ENCODE data around the gene MAP3K20.
A peak's percentile ranks its signal among the peaks of the same experiment; 100 is the strongest.
"Not testable (repeated sequence)": the region's sequence is repeated elsewhere in the genome, so short reads cannot be mapped to it uniquely, and the experiment has no call there.

MAP3K20 gene

DNA sequence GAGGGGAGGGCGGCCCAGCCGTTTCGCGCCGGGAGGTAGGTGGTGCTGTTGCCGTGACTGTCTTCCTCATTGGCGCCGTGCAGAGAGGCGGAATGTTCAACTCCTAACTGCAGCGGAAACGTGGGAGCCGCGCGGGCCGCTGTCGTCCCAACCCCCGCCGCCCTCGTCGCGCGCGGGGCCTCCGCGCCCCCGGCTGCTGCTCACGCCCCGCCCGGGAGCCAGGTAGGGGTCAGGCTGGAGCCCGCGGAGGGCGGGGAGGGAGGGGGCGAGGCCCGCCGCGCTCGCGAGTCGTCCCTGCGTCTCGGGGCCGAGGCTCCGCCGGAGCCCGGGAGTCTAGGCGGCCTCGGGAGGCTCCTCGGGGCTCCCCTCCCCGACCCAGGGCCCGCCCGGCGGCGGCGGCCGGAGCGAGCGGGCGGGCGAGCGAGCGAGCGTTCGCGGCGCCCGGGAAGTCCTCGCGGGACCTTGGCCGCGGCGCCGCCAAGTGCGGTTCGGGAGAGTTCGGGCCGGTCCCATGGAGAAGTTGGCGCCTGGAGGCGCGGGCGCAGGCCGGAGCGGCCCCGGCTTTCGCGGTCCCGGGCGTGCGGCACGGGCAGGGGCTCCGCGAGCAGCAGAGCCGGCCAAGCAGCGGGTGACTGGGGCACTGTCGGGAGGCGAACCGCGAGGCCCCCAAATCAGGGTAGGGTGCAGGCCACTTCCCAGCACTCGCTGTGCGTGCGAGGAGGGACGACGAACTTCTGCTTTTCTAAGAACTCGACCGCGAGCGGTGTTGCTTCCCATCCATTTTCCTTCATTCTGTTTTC lies at the start of gene MAP3K20:
Gene MAP3K20, plus strand, starts transcription at position 66 of the 800 bp plus-strand sequence. CDS start 15,186 bp downstream, outside the sequence.
- DNase-seq (ENCODE audit: low read depth in 2 of 2) = peak; percentile 11 to 17

DNA sequence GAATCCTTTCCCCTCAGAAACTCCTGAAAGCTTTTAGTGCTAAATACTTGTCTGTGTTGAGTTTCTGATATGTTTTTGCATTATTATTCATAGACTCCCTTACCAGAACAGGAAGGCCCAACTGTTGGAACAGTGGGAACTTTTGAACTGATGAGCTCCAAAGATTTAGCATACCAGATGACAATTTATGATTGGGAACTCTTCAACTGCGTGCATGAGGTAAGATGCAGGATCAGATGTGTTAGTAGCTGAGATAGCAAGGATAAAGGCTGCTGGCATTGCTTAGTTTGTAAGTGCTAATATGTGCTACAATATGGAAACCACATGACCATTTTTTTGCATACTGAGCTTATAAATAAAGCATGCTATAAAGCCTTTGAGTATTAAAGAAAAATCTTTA lies 49.2 kb upstream of the MAP3K20 start:
- no peak for DNase-seq (ENCODE audit: low read depth in 2 of 2)

DNA sequence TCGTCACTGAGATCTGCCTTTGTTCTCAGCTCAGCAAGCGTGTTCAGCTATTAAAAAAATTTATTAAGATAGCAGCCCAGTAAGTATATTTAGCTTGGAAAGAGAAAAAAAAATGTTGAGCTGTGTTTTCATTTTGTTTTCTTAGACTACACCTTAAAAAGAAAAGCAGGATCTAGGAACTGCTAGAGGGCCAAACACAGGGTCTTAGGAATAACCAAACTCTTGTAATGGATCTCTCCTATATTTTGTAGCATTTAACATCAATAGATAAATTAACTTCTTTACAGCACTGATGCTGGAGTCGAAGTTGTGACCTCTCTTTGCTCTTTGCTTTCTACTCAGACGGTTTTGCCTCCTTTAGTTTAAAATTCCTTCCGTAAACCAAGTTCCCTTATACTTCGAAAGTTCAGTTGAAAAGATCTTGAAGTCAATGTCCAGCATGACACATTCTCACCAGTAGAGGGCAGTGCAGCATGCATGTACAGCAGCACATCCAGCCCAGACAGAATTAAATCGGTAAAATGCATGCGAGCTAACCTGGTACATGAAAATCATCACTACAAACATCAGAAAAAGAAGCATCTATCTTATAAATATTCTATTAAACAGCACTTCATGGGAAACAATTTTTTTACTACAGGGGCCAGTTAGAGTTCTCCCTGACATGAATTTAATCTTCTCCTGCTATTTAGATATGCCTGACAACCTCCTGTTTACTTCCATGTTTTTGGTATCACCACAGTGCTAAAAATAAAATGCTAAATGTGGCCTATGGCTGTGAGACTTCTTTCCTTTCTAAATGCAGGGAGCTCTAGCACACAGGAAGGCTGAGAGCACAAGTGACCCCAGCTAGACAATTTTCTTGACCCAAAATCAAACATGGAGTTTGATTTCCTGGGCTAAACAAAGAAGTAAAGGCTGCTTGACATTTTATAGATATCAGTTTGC lies 48.2 kb upstream of the MAP3K20 start:
- DNase-seq (ENCODE audit: low read depth in 2 of 2) = peak; percentile 17 to 54

DNA sequence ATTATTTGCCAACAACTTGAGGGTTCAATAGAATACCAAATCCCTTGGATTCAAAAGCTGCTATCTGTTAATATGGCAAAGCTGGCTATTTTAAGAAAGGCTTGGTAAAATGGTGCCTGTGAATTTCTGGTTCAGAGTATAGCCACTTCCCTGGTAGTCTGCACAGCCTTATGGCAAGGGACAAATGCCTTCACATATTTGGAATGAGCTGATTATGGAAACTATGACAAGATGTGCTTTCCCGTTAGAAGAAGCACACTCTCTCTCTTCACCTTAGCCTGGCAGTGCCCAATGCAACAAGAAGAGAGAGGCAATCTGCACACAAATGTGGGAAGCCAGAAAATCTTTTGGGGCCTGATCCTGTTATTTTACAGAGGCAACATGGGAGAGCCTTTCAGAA lies 47.5 kb upstream of the MAP3K20 start:
- DNase-seq (ENCODE audit: low read depth in 2 of 2) = no peak

DNA sequence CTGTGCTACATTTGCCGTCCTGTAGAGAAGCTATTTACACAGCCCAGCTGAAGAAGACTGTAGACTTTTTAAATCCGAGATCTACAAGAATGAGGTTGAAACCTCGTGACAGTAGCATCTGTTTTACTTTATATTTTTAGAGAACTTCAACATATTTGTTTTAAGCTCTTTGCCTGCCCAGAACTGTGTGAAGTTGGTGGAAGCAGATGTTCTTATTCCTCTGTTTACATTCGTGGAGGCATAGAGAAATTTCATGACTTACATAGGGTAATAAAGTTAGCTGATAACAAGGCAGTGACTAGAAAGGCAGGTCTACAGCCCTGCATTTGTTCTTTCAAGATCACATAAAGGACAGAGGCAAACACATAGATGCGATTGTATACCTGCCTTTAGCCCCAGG lies 47.0 kb upstream of the MAP3K20 start:
- no peak for DNase-seq (ENCODE audit: low read depth in 2 of 2)

DNA sequence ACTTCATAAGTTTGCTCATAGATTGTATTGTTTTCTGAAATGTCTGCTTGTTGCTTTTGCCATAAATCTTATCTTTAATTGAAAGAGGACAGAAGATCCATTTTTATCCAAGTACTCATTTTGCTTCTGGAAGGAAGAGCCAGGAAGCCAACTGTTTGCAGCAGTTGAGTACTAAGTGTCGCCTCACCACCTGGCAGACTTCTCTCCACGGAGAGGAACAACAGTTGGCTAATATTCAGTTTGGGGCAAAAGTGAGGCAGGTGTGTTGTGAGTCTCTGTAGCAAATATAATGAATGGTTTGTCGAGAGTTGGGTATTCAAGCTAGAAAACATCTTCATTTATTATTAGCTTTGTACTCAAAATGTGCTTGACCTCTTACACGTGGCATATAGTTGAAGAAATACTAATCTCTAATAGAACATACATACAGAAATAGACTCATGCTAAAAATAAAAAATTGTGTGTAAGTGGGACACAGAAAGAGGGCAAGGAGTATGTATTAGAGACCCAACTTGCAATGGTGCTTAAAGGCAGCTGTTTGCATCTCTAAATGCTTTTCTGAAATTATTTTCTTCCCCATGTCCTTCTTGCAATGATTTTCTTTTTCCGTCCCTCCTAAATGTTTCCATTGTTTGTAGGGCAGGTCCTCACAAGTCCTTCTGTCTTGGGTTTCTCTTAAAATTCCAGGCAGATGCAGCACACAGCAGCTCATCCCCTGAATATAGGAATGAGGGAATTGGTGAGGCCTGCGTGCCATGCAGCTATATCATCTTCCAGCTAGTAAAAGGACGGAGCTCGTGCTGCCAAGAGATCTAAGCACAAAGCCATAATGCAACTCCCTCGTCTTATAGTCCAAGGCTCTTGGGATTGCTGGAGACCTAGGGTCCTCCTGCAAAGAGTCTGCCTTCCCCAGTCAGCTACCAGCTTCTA lies 44.8 kb upstream of the MAP3K20 start:
- no peak for DNase-seq (ENCODE audit: low read depth in 2 of 2)

DNA sequence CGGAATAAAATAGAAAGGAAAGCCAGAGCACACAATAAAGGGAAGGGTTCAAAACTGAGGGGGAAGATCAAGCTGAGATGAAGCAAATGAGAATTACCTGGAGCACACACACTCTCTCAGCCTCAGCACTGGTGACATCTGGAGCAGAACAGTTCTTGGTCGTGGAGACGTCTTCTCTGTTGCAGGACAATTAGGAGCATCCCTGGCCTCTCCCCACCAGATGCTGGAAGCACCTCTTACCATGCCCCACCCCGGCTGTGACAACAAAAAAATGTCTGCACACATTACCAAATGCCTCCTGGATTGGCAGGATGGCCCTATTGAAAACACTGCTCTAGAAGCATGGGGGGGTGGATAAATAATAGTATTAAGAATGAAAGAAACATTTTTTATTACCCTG lies 43.6 kb upstream of the MAP3K20 start:
- DNase-seq (ENCODE audit: low read depth in 2 of 2) = no peak

DNA sequence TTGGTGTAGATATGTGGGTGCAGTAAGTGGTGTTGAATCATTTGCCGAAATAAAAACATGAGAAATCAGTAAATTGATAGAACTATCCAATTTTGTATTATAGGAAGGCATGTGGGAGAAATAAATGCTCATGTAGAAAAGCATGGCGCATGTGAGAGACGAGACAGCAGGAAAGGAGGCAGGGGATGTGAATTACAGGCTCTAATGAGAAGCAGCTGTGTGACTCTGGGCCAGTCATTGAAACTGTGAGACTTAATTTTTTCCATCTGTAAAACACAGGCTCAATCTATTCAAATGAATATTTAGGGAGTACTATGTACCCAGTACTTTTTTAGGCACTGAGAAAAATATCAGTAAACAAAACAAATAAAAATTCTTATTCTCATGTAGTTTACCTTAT lies 42.6 kb upstream of the MAP3K20 start:
- no peak for DNase-seq (ENCODE audit: low read depth in 2 of 2)

DNA sequence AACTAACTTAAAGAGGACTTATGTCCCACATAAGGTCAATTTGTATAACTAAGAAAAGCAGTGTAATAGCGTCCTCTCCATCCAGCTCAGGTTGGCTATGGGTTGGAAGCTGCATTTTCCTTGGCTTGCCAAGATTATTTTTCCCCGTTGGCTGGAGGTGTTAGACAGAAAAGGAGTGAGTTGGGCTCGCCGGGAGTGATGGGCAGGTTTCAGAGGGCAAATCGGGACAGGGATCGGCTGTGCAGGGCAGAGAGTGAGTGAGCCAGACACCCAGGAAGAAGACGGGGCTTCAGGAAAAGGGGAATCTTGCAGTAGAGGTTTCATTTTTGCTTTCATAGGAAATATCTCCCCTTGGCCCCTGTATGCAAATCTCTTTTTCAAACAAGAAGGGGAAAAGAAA lies 41.5 kb upstream of the MAP3K20 start:
- DNase-seq (ENCODE audit: low read depth in 2 of 2) = no peak

DNA sequence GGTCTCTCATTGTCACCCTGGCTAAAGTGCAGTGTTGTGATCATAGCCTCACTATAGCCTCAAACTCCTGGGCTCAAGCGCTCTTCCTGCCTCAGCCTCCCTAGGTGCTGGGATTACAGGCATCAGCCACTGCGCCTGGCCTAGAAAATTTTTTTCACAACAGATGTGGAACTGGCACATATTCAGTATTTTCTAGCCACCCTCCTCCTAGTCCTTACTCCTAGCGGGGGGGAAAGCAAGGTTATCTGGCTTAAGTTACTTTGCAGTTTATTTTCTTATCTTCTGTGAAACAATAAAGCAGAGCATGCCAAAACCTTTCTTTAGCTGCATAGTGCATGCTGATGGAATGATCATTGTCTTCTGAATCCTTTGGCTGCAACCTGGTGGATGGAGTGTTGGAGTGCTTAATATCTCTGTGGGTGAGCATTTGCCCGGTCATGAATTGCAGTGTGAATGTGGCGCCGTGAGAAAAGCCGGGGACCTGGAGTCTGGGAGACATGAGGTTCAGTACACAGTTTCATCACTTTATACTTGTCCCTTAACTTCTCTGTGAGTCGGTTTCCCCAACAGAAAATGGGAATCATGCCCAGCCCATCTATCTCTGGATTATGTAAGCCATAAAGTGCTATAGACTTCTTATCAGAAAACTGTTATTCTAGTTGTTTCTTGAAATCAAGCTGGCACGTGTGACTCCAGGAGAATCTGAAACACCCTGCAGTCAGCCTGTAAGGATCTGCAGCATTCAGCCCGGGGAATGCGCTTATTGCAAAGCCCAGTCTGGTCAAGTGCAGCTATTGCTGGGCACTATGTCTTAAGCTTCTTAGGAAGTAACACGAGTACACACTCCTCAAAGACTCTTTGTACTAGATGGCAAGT lies 38.2 kb upstream of the MAP3K20 start:
- DNase-seq (ENCODE audit: low read depth in 2 of 2) = no peak

DNA sequence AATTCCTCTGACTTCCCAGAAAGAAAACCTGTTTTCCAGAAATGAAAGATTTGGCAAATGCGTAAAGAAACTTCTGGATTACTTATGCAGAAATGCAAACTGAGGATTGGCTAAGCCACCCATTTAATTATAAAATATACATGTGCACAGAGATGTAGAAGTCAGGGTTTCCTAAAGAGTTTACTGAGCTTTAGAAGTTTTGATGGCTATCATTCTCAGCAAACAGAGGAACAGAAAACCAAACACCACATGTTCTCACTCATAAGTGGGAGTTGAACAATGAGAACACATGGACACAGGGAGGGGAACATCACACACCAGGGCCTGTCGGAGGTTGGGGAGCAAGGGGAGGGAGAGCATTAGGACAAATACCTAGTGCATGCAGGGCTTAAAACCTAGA lies 37.4 kb upstream of the MAP3K20 start:
- DNase-seq (ENCODE audit: low read depth in 2 of 2) = not testable (repeated sequence)

DNA sequence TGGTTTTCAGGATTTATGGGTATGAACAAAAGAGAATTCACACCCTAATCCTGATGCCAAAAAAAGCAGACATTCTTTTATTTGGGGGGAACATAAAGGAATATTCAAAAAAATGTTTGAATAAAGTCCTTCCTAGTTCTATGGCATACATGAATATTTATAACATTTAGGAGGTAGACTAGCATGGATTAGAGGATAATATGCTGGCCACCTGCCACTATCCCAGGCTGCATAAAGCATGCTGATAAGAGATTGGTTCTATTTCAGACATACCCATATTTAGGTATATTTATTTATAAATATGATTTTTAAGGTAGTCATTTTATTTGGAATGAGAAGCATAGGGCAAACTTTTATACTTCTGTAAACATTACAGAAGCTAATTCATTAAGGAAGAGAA lies 34.9 kb upstream of the MAP3K20 start:
- DNase-seq (ENCODE audit: low read depth in 2 of 2) = no peak

DNA sequence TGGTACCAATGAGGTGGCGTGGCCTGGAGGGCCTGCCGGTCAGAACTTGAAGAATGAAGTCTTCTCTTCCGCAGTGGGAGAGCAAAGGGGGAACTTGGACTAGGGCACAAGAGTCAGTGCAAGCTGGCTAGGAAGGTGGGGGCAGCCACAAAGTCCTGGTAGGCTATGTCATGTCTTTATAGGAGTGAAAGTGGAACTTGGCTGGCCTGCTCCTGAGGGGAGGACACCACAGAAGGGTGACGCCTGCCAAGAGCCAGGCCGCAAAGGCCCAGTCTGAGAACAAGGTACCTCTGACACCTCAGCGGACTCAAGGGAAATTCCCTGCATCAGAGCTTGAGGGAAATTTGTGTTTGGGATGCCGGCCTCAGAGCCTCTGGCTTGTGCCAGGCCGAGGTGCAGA lies 32.2 kb upstream of the MAP3K20 start:
- no peak for DNase-seq (ENCODE audit: low read depth in 2 of 2)

DNA sequence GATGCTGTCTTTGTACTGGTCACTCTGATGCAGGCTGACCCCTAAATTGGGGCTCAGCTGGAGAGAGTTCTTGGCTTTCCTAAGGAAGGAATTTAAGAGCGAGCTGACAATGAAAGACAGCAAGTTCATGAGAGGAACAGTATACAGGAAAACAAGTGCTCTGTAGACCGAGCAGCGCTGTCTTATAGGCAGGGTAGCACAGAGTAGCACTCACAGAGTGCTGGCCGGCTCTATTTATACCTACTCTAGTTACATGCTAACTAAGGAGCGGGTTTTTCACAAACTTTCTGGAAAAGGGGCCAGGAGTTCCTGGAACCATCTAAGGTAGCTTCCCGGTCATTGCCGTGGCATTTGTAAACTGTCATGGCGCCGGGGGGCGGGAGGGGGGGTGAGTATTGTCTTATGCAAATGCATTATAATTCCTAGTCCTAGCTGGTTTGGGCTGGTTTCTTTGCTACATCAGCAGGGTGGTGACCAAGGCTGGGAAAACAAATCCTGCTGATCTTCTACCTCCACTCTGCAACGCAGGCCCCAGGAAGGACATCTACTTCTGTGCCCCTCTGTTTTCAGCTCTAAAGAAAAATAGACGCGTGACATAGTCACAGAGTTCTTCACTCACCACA lies 31.6 kb upstream of the MAP3K20 start:
- DNase-seq (ENCODE audit: low read depth in 2 of 2) = no peak

DNA sequence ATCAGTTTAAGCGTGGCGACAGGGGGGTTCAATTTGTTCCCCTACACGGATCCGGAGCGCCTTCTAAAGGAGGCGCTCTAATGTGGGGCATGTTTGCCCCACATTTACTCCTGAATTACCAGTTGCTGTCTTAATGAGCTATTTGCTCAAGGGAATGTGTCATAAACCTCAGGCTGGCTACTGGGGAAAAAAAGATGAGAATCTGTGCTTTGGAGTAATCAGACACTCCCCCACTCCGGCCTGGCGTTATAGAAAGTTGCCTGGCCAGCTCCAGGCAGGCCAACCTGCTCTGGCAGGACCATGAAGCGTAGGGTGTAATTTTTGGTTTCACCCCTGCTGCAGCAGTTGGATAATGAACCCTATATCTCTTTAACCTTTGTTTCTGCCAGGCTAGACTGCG lies 31.0 kb upstream of the MAP3K20 start:
- no peak for DNase-seq (ENCODE audit: low read depth in 2 of 2)

DNA sequence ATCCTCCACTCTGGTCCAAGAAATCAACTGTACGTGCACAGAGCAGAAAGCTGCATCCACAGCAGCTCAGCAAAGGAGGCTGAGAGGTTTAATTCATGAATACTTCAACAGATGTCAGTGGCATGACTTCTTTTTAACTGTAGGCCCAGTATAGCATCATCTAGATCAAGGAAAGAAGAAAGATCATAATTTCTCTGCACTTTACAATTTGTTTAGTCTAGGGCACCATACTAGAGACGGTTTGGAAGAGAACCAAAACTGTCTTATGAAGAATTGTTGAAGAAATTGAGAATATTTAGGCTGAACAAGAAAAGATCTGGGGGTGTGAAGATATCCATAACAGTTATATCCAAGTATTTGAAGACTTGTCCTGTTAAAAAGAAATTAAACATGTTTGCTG lies 30.5 kb upstream of the MAP3K20 start:
- no peak for DNase-seq (ENCODE audit: low read depth in 2 of 2)

DNA sequence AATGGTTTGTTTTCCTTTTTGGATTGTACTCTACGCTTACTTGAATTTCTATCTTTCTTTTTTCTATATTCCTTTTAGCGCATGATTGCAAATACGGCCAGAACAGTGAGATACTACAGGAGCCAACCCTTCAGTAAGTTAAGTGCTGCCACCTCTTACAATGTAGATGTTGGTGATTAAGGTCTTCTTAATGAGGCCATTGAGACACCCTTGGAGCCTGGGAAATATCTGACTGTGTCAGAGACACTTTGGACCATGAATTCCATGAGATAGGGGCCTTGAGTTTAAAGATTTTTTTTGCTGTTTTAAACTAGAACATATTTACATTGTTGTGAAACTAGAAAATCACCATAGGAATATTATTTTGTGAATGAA lies 27.1 kb upstream of the MAP3K20 start:
- no peak for DNase-seq (ENCODE audit: low read depth in 2 of 2)

DNA sequence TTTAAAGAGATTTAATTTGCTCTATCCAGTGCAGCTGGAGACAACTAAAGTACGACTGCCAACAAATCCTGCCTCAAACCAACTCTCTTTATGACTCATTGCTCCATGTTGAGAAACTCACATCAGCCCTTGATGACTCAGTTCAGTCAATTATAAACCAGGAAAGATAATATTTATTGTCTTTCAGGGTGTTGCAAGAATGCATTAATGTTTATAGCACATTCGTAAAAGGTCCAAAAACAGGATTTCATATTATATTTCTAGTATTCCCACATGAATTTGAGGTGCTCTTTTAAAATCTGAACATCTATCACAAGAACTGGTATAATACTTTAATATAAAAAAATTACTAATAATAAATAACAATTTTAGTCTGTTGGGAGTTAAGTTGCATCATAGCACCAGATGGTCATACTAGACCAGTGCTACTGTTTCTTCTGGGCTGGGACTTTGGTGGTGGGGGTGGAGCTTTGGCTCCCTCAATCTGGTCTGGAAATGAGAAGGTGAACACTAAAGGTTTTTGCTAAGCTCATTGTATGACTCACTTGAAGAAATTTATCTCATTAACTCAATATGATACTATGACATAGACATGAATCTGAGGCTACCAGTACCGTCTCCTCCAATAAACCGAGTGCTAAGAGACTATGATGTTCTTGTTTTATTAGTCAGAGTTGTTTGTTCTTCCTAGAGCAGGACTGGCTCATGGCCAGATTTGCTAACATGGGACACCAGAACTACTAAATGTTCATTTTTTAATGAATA lies 26.6 kb upstream of the MAP3K20 start:
- no peak for DNase-seq (ENCODE audit: low read depth in 2 of 2)

DNA sequence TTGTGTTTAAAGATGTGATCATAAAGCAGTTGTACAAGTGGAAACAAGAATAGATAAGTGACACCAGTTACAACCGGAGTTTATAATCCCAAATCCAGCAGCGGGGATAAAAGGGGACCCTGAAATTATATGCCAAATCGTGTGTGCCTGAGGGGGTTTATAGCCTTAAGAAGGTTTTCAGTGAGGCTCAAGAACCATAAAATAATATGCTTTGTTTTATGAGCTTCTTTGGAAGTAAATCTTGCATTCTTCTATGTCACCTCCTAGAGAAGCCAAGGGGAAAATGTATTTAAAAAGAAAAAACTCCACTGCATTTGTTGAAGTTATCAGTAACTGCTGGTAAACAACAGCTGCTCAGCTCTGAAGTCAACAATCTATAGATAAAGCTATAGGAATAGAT lies 25.8 kb upstream of the MAP3K20 start:
- no peak for DNase-seq (ENCODE audit: low read depth in 2 of 2)

DNA sequence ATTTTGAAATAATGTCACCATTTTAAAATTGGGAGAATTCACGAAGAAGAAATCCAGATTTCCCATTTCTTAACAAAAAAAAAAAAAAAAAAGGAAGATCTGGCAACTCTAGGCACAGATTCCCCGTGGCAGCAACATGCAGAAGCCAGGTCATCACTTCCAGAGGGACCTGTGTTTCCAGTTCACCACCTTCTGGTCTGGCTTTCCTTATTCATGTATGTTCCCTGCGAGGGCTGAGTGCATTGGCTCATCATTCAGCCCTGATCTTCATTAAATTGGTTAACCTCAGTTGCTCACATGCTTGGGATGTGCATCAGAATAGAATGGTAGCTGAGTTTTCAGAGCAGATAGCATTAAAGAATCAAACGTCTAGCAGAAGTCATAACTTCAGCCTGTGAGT lies 25.0 kb upstream of the MAP3K20 start:
- DNase-seq (ENCODE audit: low read depth in 2 of 2) = no peak

Measured in stimulated activated CD8-positive, alpha-beta memory T cell treated with anti-CD3 and anti-CD28 coated beads, Interleukin-15, amount 100 ng/mL, for 4 hours (primary cell).